ENCODE results near the gene NCKAP5. TPM values are rescaled to one million over a fixed set of nuclear protein-coding genes. Genes with fewer than 3 reads are reported as not detected.

The NCKAP5 gene
- total RNA-seq, 5 donors from 2014 or later (not counting 1 experiment from before 2014, with no cell fraction given): 0.06 TPM; not detected in 4

DNA sequence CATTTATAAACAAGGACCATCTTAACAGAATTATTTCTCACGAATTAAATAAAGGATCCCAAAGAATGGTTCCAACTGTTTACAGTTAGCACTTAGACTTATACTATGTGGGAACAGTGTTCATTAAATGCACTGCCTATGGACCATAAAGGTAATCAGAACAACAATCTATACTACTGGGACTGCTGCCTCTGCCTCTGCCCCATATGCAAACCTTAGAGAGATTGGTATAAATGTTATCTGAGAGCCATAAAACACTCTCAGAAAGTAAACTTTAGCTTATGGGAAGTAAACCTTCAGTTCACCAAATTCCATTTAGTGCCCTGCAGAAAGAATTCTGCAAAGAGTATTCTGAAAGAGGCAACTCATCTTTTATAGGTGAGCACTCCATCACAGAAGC, 448.0 kb downstream of the NCKAP5 start:
- H3K9me3 ChIP-seq: no peaks in the 10 kb centered on the region
- DNase-seq (no peak), ATAC-seq (replicated peaks in 1 of 4) (no peak)
- Mint-ChIP-seq H3K4me3 (no peak overlapping the region), H3K27me3 (no peaks in the 10 kb centered on the region), H3K9me3 (peaks cover 0 to 6% (median 3%) of the 10 kb centered on the region in 3 donors), H3K4me1 (no peaks in the 10 kb centered on the region), H3K27ac (no peak overlapping the region), H3K36me3 (no peaks in the 10 kb centered on the region)
- CTCF ChIA-PET: no interaction called here
- POLR2A ChIA-PET: no interaction called here
- no peaks in the 10 kb centered on the region for H3K4me1 ChIP-seq (ENCODE audit: control insufficient read depth in 1 of 2, extremely low read depth in 1 of 2, insufficient read depth in 2 of 2, low read length in 2 of 2)
- no peak overlapping the region for H3K27ac ChIP-seq (ENCODE audit: low read length)
- H3K4me3 ChIP-seq (ENCODE audit: control insufficient read depth in 1 of 2, extremely low read depth in 1 of 2, low read length in 1 of 2): no peak overlapping the region
- H3K36me3 ChIP-seq (ENCODE audit: control insufficient read depth in 2 of 2, extremely low read depth in 1 of 2, insufficient read depth in 1 of 2, low read length in 1 of 2): no peaks in the 10 kb centered on the region
- no CpG with 5 or more reads among the region's 1 CpG for WGBS (ENCODE audit: insufficient coverage)
- no peaks in the 10 kb centered on the region for H3K27me3 ChIP-seq (replicated peaks in 1 of 2; ENCODE audit: control insufficient read depth in 2 of 2, extremely low read depth in 1 of 2, insufficient read depth in 2 of 2, low read length in 1 of 2)

DNA sequence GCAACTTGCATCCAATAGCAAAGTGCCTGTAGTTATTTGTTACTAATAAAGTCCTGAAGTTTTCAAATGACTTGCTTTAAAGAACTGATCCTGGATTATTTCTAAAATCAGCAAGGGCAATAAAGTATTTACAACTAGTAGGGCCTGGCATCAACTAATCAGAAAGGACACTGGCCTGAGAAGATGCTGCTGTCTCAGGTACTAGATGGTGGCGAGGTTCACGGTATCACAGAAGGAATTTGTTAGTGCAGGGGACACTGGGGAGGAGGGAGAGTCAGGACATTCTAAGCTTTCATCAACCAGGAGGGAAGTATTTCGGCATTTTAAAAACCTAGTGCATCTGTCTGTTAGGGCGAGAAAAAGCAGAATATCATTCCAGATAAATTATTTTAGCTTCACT, 458.1 kb downstream of the NCKAP5 start:
- H3K27me3 Mint-ChIP-seq: peaks cover 0 to 3% of the 10 kb centered on the region in 2 donors
- Histone ChIP-seq H3K9me3 (no peaks in the 10 kb centered on the region), H3K36me3 (ENCODE audit: control insufficient read depth in 2 of 2, extremely low read depth in 1 of 2, insufficient read depth in 1 of 2, low read length in 1 of 2) (no peaks in the 10 kb centered on the region), H3K27me3 (replicated peaks in 1 of 2; ENCODE audit: control insufficient read depth in 2 of 2, extremely low read depth in 1 of 2, insufficient read depth in 2 of 2, low read length in 1 of 2) (no peaks in the 10 kb centered on the region), H3K4me1 (ENCODE audit: control insufficient read depth in 1 of 2, extremely low read depth in 1 of 2, insufficient read depth in 2 of 2, low read length in 2 of 2) (no peaks in the 10 kb centered on the region), H3K4me3 (ENCODE audit: control insufficient read depth in 1 of 2, extremely low read depth in 1 of 2, low read length in 1 of 2) (no peak overlapping the region), H3K27ac (ENCODE audit: low read length) (no peak overlapping the region)
- no peak overlapping the region for H3K4me3 Mint-ChIP-seq
- ATAC-seq (replicated peaks in 1 of 4): no peak
- H3K4me1 Mint-ChIP-seq: no peaks in the 10 kb centered on the region
- ChIA-PET POLR2A (no interaction called here), CTCF (no interaction called here)
- H3K9me3 Mint-ChIP-seq: peaks cover 0 to 11% (median 10%) of the 10 kb centered on the region in 3 donors
- no peak overlapping the region for H3K27ac Mint-ChIP-seq
- no peak for DNase-seq
- H3K36me3 Mint-ChIP-seq: no peaks in the 10 kb centered on the region
- 55% methylated on average over 2 of the region's 4 CpGs for WGBS (ENCODE audit: insufficient coverage)

DNA sequence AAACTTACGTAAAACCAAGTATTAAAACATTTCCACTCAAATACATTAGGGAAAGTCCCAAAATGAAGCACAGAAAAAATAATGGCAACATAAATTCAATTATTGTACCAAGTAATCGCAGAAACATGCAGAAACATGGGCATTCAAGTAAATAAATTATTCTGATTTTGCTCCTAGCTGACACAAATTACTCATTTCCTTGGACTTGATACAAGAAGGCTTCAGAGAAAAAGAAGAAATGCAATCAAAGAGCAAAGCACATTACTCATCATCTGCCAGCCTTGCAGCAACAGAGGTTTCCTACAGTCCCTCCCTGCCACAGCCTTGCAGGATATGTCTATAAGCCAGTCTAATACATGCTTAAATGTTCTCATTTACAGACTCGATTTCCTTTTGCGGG, 458.5 kb downstream of the NCKAP5 start:
- Mint-ChIP-seq H3K27me3 (peaks cover 0 to 3% of the 10 kb centered on the region in 2 donors), H3K9me3 (peaks cover 0 to 11% (median 8%) of the 10 kb centered on the region in 3 donors), H3K4me3 (no peak overlapping the region), H3K36me3 (no peaks in the 10 kb centered on the region), H3K27ac (no peak overlapping the region), H3K4me1 (no peaks in the 10 kb centered on the region)
- Histone ChIP-seq H3K27ac (ENCODE audit: low read length) (no peak overlapping the region), H3K36me3 (ENCODE audit: control insufficient read depth in 2 of 2, extremely low read depth in 1 of 2, insufficient read depth in 1 of 2, low read length in 1 of 2) (no peaks in the 10 kb centered on the region), H3K4me3 (ENCODE audit: control insufficient read depth in 1 of 2, extremely low read depth in 1 of 2, low read length in 1 of 2) (no peak overlapping the region), H3K9me3 (no peaks in the 10 kb centered on the region), H3K4me1 (ENCODE audit: control insufficient read depth in 1 of 2, extremely low read depth in 1 of 2, insufficient read depth in 2 of 2, low read length in 2 of 2) (no peaks in the 10 kb centered on the region), H3K27me3 (replicated peaks in 1 of 2; ENCODE audit: control insufficient read depth in 2 of 2, extremely low read depth in 1 of 2, insufficient read depth in 2 of 2, low read length in 1 of 2) (no peaks in the 10 kb centered on the region)
- ChIA-PET POLR2A (no interaction called here), CTCF (interaction anchor here in 1 of 2 donors (0.7 kb wide), 1 partner anchor 10 kb away, joined by 3 read pairs; no protein-coding TSS in a partner anchor)
- ATAC-seq (replicated peaks in 1 of 4) (no peak), DNase-seq (no peak)
- WGBS (ENCODE audit: insufficient coverage): 67% methylated on average over 1 of the region's 4 CpGs

DNA sequence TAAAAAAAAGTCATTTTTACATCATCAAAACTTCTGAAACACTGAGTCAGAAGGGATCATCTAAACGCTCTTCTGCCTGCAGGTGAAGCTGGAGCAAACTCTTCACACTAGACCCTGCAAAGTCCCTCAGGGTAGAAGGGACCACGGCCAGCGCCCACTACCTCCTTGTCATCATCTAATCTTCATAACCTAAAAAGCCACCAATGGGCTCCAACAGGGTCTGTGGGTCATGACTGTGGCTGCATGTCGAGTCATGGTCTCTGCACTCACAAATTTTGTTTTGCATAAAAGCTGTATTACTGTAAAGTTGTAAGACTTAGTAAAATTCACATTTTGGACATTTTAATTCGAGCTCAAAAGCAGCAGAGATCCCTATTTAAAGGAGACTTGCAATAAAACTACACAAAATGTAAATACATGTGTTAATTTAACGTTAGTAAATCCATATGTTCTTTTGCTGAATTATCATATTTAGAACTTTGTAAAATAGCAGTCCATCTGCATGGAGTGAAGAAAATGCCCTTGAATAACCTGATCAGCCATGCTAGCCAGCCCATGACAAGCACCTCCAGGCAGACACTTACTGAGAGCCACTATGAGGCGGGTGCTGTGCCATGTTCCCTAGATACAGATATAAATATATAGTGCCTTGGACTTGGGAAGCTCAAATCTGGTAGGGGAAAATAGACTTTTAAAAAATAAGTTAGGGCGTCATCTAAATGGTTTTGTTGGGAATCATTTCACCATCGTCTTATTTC, 461.0 kb downstream of the NCKAP5 start:
- H3K27me3 Mint-ChIP-seq: peaks cover 0 to 3% of the 10 kb centered on the region in 2 donors
- ChIA-PET POLR2A (no interaction called here), CTCF (no interaction called here)
- H3K36me3 Mint-ChIP-seq: no peaks in the 10 kb centered on the region
- H3K4me3 ChIP-seq (ENCODE audit: control insufficient read depth in 1 of 2, extremely low read depth in 1 of 2, low read length in 1 of 2): no peak overlapping the region
- H3K9me3 Mint-ChIP-seq: peaks cover 0 to 14% (median 8%) of the 10 kb centered on the region in 3 donors
- H3K4me3 Mint-ChIP-seq: no peak overlapping the region
- no peak overlapping the region for H3K27ac ChIP-seq (ENCODE audit: low read length)
- H3K4me1 Mint-ChIP-seq: no peaks in the 10 kb centered on the region
- no peaks in the 10 kb centered on the region for H3K9me3 ChIP-seq
- no peaks in the 10 kb centered on the region for H3K27me3 ChIP-seq (replicated peaks in 1 of 2; ENCODE audit: control insufficient read depth in 2 of 2, extremely low read depth in 1 of 2, insufficient read depth in 2 of 2, low read length in 1 of 2)
- no peaks in the 10 kb centered on the region for H3K4me1 ChIP-seq (ENCODE audit: control insufficient read depth in 1 of 2, extremely low read depth in 1 of 2, insufficient read depth in 2 of 2, low read length in 2 of 2)
- no peaks in the 10 kb centered on the region for H3K36me3 ChIP-seq (ENCODE audit: control insufficient read depth in 2 of 2, extremely low read depth in 1 of 2, insufficient read depth in 1 of 2, low read length in 1 of 2)
- ATAC-seq (replicated peaks in 1 of 4) (no peak), DNase-seq (no peak)
- 75% methylated on average over 1 of the region's 9 CpGs for WGBS (ENCODE audit: insufficient coverage)
- H3K27ac Mint-ChIP-seq: no peak overlapping the region

DNA sequence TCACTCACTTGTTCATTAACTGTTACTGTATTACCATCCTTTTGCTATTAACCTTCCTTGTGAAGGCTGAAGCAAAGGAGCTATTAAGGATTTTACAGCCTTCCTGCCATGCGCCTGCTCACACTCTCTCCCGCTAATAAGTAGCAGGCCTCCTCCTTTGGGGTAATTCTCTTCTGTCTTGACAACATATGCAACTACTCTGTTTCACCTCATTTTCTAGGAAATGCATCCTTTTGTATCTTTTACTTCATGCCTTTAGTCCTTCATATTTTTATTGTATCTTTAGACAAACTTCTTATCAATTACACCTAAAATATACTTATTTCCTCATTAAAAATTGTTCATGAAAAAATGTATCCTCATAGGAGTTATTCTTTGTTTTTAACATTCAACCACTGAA, 463.4 kb downstream of the NCKAP5 start:
- Histone ChIP-seq H3K36me3 (ENCODE audit: control insufficient read depth in 2 of 2, extremely low read depth in 1 of 2, insufficient read depth in 1 of 2, low read length in 1 of 2) (no peaks in the 10 kb centered on the region), H3K4me1 (ENCODE audit: control insufficient read depth in 1 of 2, extremely low read depth in 1 of 2, insufficient read depth in 2 of 2, low read length in 2 of 2) (no peaks in the 10 kb centered on the region), H3K4me3 (ENCODE audit: control insufficient read depth in 1 of 2, extremely low read depth in 1 of 2, low read length in 1 of 2) (no peak overlapping the region), H3K27ac (ENCODE audit: low read length) (no peak overlapping the region), H3K9me3 (no peaks in the 10 kb centered on the region), H3K27me3 (replicated peaks in 1 of 2; ENCODE audit: control insufficient read depth in 2 of 2, extremely low read depth in 1 of 2, insufficient read depth in 2 of 2, low read length in 1 of 2) (no peaks in the 10 kb centered on the region)
- WGBS (ENCODE audit: insufficient coverage): 100% methylated on average over 2 of the region's 2 CpGs
- Mint-ChIP-seq H3K9me3 (peaks cover 5 to 8% (median 7%) of the 10 kb centered on the region in 3 donors), H3K27me3 (peaks cover 0 to 3% of the 10 kb centered on the region in 2 donors), H3K36me3 (no peaks in the 10 kb centered on the region), H3K4me1 (no peaks in the 10 kb centered on the region), H3K27ac (no peak overlapping the region), H3K4me3 (no peak overlapping the region)
- no peak for DNase-seq
- CTCF ChIA-PET: no interaction called here
- ATAC-seq (replicated peaks in 1 of 4): no peak
- POLR2A ChIA-PET: no interaction called here

DNA sequence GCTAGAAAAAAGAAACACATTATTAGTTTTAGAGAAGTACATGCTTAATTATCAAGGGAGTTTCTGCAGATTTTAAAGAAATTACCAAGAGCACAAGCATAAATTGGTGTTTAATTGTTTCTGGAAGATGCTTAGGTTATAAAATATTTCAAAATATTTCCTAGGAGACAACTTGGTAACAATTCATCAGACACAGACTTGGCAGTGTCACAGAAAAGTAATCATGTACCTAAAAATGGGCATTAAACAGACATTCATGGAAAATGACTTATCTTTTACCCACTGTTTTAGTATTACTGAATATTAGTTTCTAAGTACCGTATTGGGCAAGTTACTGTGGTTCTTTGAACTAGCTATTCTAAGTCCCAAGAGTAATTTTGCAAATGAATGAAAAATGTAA, 469.5 kb downstream of the NCKAP5 start:
- Mint-ChIP-seq H3K27ac (no peak overlapping the region), H3K36me3 (no peaks in the 10 kb centered on the region), H3K4me1 (no peaks in the 10 kb centered on the region), H3K27me3 (no peaks in the 10 kb centered on the region), H3K9me3 (peaks cover 1 to 5% (median 4%) of the 10 kb centered on the region in 3 donors), H3K4me3 (no peak overlapping the region)
- no peak for ATAC-seq (replicated peaks in 1 of 4)
- CTCF ChIA-PET: no interaction called here
- POLR2A ChIA-PET: no interaction called here
- H3K4me1 ChIP-seq (ENCODE audit: control insufficient read depth in 1 of 2, extremely low read depth in 1 of 2, insufficient read depth in 2 of 2, low read length in 2 of 2): no peaks in the 10 kb centered on the region
- no peaks in the 10 kb centered on the region for H3K27me3 ChIP-seq (replicated peaks in 1 of 2; ENCODE audit: control insufficient read depth in 2 of 2, extremely low read depth in 1 of 2, insufficient read depth in 2 of 2, low read length in 1 of 2)
- H3K9me3 ChIP-seq: no peaks in the 10 kb centered on the region
- no CpG with 5 or more reads among the region's 1 CpG for WGBS (ENCODE audit: insufficient coverage)
- H3K27ac ChIP-seq (ENCODE audit: low read length): no peak overlapping the region
- H3K4me3 ChIP-seq (ENCODE audit: control insufficient read depth in 1 of 2, extremely low read depth in 1 of 2, low read length in 1 of 2): no peak overlapping the region
- DNase-seq: no peak
- H3K36me3 ChIP-seq (ENCODE audit: control insufficient read depth in 2 of 2, extremely low read depth in 1 of 2, insufficient read depth in 1 of 2, low read length in 1 of 2): no peaks in the 10 kb centered on the region

Measured in T-cell (primary cell).